Mammary epithelial cell (primary cell): ENCODE measurements around the gene SYCN.

Source experiments
- CTCF ChIP-seq, 2 donors: IDR thresholded peaks in 1 of 2; conservative IDR thresholded peaks in 1 of 2; 2 replicates each; pipeline ENCODE4 v1.5.1; 2011 to 2012; ENCODE audit warnings: inconsistent platforms in 2 of 2, low read length in 2 of 2, mild to moderate bottlenecking in 2 of 2, control low read depth in 1 of 2, low read depth in 1 of 2; ENCODE audit not compliant: insufficient read depth in 1 of 2; ENCODE audit errors: extremely low read depth in 1 of 2
- EZH2 ChIP-seq: IDR thresholded peaks from 2 replicates; pipeline ENCODE4 v1.6.1; 2012; ENCODE audit warnings: low read length, inconsistent platforms, borderline replicate concordance

DNA sequence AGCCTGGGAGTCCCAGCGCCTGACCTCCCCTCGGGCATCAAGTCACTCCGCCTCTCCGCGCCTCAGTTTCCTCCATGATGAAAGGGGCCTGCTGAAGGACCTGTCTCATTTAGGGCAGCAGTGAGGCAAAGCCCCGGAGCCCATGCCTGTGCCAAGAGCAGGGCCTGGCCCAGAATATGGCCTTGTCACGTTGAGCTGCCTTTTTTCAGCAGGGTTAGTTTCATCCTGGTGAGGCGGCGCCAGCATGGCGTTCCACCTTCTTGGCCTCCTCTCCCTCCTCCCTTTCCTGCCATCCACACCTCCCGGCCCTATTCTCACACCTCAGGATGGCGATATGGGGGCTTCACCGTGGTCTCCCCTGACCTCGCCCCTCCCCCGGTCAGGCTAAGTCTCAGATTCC is 48.3 kb downstream of the SYCN start:
- no peak for TF ChIP-seq CTCF (conservative IDR thresholded peaks at IDR 0.05 in 1 of 2, IDR thresholded peaks at IDR 0.05 in 1 of 2; ENCODE audit: extremely low read depth in 1 of 2, insufficient read depth in 1 of 2, low read depth in 1 of 2, low read length in 2 of 2)
- no peak for TF ChIP-seq EZH2
